MM.1S (cell line): Measurements from ENCODE around the gene ENPP3.

Experiments
- DNase-seq: peaks from one replicate; pipeline ENCODE4 v3.0.0-alpha.2; 2015
- H2AFZ ChIP-seq: fragments of 300-600 bp; sonication (generic); 2 replicates; pipeline ENCODE4 v1.6.0; 2016; ENCODE audit warnings: antibody characterized with exemption, low read length
- H3F3A ChIP-seq: fragments of 300-600 bp; sonication (generic); 2 replicates; pipeline ENCODE4 v1.6.1; 2016; ENCODE audit warnings: mild to moderate bottlenecking, antibody characterized with exemption, low read length, moderate library complexity, mixed read lengths; ENCODE audit not compliant: insufficient read depth
- H3K27ac ChIP-seq: fragments of 300-600 bp; sonication (generic); 2 replicates; pipeline ENCODE4 v1.5.1; 2016; ENCODE audit warnings: mild to moderate bottlenecking, low read length
- H3K27me3 ChIP-seq: fragments of 300-600 bp; sonication (generic); replicated peaks from 2 replicates; pipeline ENCODE4 v1.6.0; 2016; ENCODE audit warnings: low read length; ENCODE audit not compliant: insufficient read depth
- H3K36me3 ChIP-seq: fragments of 300-600 bp; sonication (generic); replicated peaks from 2 replicates; pipeline ENCODE4 v1.6.1; 2016; ENCODE audit warnings: mild to moderate bottlenecking, low read length, mixed read lengths; ENCODE audit not compliant: insufficient read depth
- H3K4me1 ChIP-seq: fragments of 300-600 bp; sonication (generic); 2 replicates; pipeline ENCODE4 v1.6.1; 2016; ENCODE audit warnings: low read length, mixed read lengths
- H3K4me2 ChIP-seq: fragments of 300-600 bp; sonication (generic); 2 replicates; pipeline ENCODE4 v1.6.0; 2016; ENCODE audit warnings: low read depth, low read length
- H3K4me3 ChIP-seq: fragments of 300-600 bp; sonication (generic); 2 replicates; pipeline ENCODE4 v1.5.1; 2016; ENCODE audit warnings: low read length, mixed read lengths
- H3K79me2 ChIP-seq: fragments of 300-600 bp; sonication (generic); 2 replicates; pipeline ENCODE4 v1.6.1; 2016; ENCODE audit warnings: mixed run types, low read length, mixed read lengths
- H3K9ac ChIP-seq: fragments of 300-600 bp; sonication (generic); 2 replicates; pipeline ENCODE4 v1.6.1; 2016; ENCODE audit warnings: low read length, mixed read lengths
- H3K9me2 ChIP-seq: fragments of 300-600 bp; sonication (generic); replicated peaks from 2 replicates; pipeline ENCODE4 v1.6.1; 2016; ENCODE audit warnings: mild to moderate bottlenecking, low read length, mixed read lengths; ENCODE audit not compliant: insufficient read depth
- H3K9me3 ChIP-seq: fragments of 300-600 bp; sonication (generic); replicated peaks from 2 replicates; pipeline ENCODE4 v1.6.1; 2016; ENCODE audit warnings: mild to moderate bottlenecking, low read length, mixed read lengths; ENCODE audit not compliant: insufficient read depth
- H4K20me1 ChIP-seq: fragments of 300-600 bp; sonication (generic); 2 replicates; pipeline ENCODE4 v1.6.1; 2016; ENCODE audit warnings: mild to moderate bottlenecking, low read length, moderate library complexity, mixed read lengths; ENCODE audit not compliant: insufficient read depth
- EZH2 ChIP-seq: fragments of 300-600 bp; sonication (generic); optimal IDR thresholded peaks from 2 replicates; pipeline ENCODE3; 2017; ENCODE audit warnings: low read depth, mild to moderate bottlenecking, antibody characterized with exemption, low read length, mixed read lengths
- EZH2phosphoT487 ChIP-seq: fragments of 300-600 bp; sonication (generic); IDR thresholded peaks from 2 replicates; pipeline ENCODE4 v1.6.1; 2018; ENCODE audit warnings: antibody characterized with exemption, low read length
- TF ChIP-seq, protein P1 (sequence below): fragments of 300-600 bp; sonication (generic); IDR thresholded peaks from 2 replicates; pipeline ENCODE4 v1.5.1; 2016; ENCODE audit warnings: antibody characterized with exemption, low read length, mixed read lengths

Gene ENPP3

DNA sequence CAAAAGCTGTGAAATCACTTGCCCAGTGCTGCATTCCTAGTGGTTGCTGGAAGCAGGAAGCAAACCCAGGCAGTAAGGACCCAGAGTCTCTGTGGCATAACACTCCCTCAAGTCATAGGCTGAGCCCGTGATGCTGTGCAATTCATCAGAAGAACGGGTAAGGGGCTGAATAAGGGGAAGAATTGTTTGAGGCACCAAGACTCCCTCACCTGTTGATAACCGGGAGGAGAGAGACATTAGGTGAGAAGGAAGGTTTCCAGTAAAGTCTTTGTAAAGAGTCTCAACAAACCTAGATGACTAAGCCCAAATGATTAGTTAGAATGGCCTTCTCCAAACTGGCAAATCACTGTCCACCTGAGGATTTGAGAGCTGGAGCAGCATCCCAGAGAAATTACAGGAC lies 18.3 kb downstream of the ENPP3 start:
- no peak overlapping the region for H3K9ac ChIP-seq
- H2AFZ ChIP-seq: peak overlapping the region; percentile 36; the same call in 1 of the 2 replicates
- 0 out of 2 replicates have a peak, but pooled peaks cover 5% of the 10 kb centered on the region for H3K4me1 ChIP-seq
- H3K4me2 ChIP-seq: peak overlapping the region; percentile 41; the same call in 1 of the 2 replicates
- DNase-seq: no peak
- no peaks in the 10 kb centered on the region for H4K20me1 ChIP-seq
- H3K4me3 ChIP-seq: no peak overlapping the region
- H3K9me3 ChIP-seq: no peaks in the 10 kb centered on the region
- no peaks in the 10 kb centered on the region for H3K9me2 ChIP-seq
- no peak overlapping the region for H3K27ac ChIP-seq
- H3K36me3 ChIP-seq: no peaks in the 10 kb centered on the region
- TF ChIP-seq, protein P1, sequence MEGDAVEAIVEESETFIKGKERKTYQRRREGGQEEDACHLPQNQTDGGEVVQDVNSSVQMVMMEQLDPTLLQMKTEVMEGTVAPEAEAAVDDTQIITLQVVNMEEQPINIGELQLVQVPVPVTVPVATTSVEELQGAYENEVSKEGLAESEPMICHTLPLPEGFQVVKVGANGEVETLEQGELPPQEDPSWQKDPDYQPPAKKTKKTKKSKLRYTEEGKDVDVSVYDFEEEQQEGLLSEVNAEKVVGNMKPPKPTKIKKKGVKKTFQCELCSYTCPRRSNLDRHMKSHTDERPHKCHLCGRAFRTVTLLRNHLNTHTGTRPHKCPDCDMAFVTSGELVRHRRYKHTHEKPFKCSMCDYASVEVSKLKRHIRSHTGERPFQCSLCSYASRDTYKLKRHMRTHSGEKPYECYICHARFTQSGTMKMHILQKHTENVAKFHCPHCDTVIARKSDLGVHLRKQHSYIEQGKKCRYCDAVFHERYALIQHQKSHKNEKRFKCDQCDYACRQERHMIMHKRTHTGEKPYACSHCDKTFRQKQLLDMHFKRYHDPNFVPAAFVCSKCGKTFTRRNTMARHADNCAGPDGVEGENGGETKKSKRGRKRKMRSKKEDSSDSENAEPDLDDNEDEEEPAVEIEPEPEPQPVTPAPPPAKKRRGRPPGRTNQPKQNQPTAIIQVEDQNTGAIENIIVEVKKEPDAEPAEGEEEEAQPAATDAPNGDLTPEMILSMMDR: no peak
- no peak for TF ChIP-seq EZH2phosphoT487
- no peak for TF ChIP-seq EZH2
- no peaks in the 10 kb centered on the region for H3K79me2 ChIP-seq
- H3K27me3 ChIP-seq: no peaks in the 10 kb centered on the region
- H3F3A ChIP-seq: peaks cover 6% of the 10 kb centered on the region; the same call in 1 of the 2 replicates

DNA sequence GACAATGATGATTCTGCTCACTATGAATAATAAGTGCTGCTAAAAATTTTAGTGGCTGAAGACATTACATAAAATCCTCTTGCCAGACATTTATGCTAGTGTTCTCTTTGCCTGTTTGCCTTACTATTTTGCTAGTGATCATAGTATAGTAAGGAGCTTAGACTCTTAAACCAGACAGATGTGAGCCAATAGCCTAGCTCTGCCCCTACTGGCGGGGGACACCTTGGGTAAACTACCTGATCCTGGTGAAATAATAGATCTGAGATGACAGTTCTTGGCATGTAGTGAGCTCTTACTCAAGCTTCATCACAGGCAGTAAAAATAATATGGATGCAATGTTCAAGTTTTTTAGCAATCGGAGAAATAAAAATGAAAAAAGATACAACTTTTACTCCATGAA lies 18.8 kb downstream of the ENPP3 start:
- no peak overlapping the region for H3K9ac ChIP-seq
- no peaks in the 10 kb centered on the region for H3K9me3 ChIP-seq
- no peaks in the 10 kb centered on the region for H3K79me2 ChIP-seq
- no peaks in the 10 kb centered on the region for H3K36me3 ChIP-seq
- no peak for DNase-seq
- no peaks in the 10 kb centered on the region for H4K20me1 ChIP-seq
- TF ChIP-seq, protein P1: no peak
- TF ChIP-seq EZH2: no peak
- TF ChIP-seq EZH2phosphoT487: no peak
- H3K4me3 ChIP-seq: no peak overlapping the region
- no peak overlapping the region for H2AFZ ChIP-seq
- no peaks in the 10 kb centered on the region for H3K9me2 ChIP-seq
- 0 out of 2 replicates have a peak, but pooled peaks cover 5% of the 10 kb centered on the region for H3K4me1 ChIP-seq
- no peaks in the 10 kb centered on the region for H3K27me3 ChIP-seq
- H3F3A ChIP-seq: peaks cover 6% of the 10 kb centered on the region; the same call in 1 of the 2 replicates
- no peak overlapping the region for H3K4me2 ChIP-seq
- no peak overlapping the region for H3K27ac ChIP-seq

DNA sequence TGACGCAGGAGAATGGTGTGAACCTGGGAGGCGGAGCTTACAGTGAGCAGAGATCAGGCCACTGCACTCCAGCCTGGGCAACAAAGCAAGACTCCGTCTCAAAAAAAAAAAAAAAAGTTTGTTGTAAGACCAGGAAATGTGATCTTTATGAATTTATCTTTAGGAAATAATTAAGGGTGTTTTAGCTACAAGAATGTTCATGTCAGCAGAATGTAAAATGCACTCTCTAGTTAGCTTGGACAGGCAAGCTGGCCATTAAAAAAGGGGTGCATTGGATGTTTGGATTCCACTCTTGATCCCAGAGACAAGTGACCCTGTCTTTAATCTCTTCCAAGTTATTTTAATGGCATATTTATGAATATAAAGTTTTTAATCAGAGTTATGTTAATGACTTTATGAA lies 19.6 kb downstream of the ENPP3 start:
- Histone ChIP-seq H3K9ac (no peak overlapping the region), H3K79me2 (no peaks in the 10 kb centered on the region), H3F3A (peaks cover 6% of the 10 kb centered on the region; the same call in 1 of the 2 replicates), H3K4me3 (no peak overlapping the region), H2AFZ (no peak overlapping the region), H3K4me2 (no peak overlapping the region), H3K36me3 (no peaks in the 10 kb centered on the region), H3K27me3 (no peaks in the 10 kb centered on the region), H3K4me1 (0 out of 2 replicates have a peak, but pooled peaks cover 5% of the 10 kb centered on the region), H3K9me2 (no peaks in the 10 kb centered on the region), H3K27ac (no peak overlapping the region), H3K9me3 (no peaks in the 10 kb centered on the region), H4K20me1 (no peaks in the 10 kb centered on the region)
- DNase-seq: no peak
- TF ChIP-seq EZH2phosphoT487: no peak
- TF ChIP-seq EZH2: no peak
- TF ChIP-seq, protein P1: no peak
